ENCODE data around the gene TRAF4.

TRAF4 gene

GRCh38 chr17:28744104-28744971 lies 527 bp downstream of the TRAF4 start:
- peak; percentile 77 for DNase-seq (ENCODE audit: extremely low read depth, insufficient read length)
- no peak for TF ChIP-seq CTCF (IDR thresholded peaks at IDR 0.05; ENCODE audit: insufficient read depth, low read length, poor library complexity, severe bottlenecking)
- Histone ChIP-seq H3K4me3 (replicated peaks; ENCODE audit: low read depth, low read length) (peak overlapping the region; percentile 72), H3K36me3 (ENCODE audit: control insufficient read depth, insufficient read depth, low read length) (peaks cover 38% of the 10 kb centered on the region), H3K27me3 (replicated peaks; ENCODE audit: control insufficient read depth, insufficient read depth, low read length) (no peaks in the 10 kb centered on the region)

GRCh38 chr17:28744972-28745785 lies 1.4 kb downstream of the TRAF4 start:
- H3K4me3 ChIP-seq (replicated peaks; ENCODE audit: low read depth, low read length): peak overlapping the region; percentile 72
- H3K27me3 ChIP-seq (replicated peaks; ENCODE audit: control insufficient read depth, insufficient read depth, low read length): no peaks in the 10 kb centered on the region
- TF ChIP-seq CTCF (IDR thresholded peaks at IDR 0.05; ENCODE audit: insufficient read depth, low read length, poor library complexity, severe bottlenecking): no peak
- peak; percentile 55 for DNase-seq (ENCODE audit: extremely low read depth, insufficient read length)
- peaks cover 40% of the 10 kb centered on the region for H3K36me3 ChIP-seq (ENCODE audit: control insufficient read depth, insufficient read depth, low read length)

- TF ChIP-seq CTCF (IDR thresholded peaks at IDR 0.05; ENCODE audit: insufficient read depth, low read length, poor library complexity, severe bottlenecking): no peak
- no peak for DNase-seq (ENCODE audit: extremely low read depth, insufficient read length)
- Histone ChIP-seq H3K36me3 (ENCODE audit: control insufficient read depth, insufficient read depth, low read length) (peaks cover 46% of the 10 kb centered on the region), H3K27me3 (replicated peaks; ENCODE audit: control insufficient read depth, insufficient read depth, low read length) (no peaks in the 10 kb centered on the region), H3K4me3 (replicated peaks; ENCODE audit: low read depth, low read length) (peak overlapping the region; percentile 72)
These were observed 2.1 kb downstream of the TRAF4 start for GRCh38 chr17:28745786-28746411.

- Histone ChIP-seq H3K36me3 (ENCODE audit: control insufficient read depth, insufficient read depth, low read length) (peaks cover 46% of the 10 kb centered on the region), H3K4me3 (replicated peaks; ENCODE audit: low read depth, low read length) (peak overlapping the region; percentile 72), H3K27me3 (replicated peaks; ENCODE audit: control insufficient read depth, insufficient read depth, low read length) (no peaks in the 10 kb centered on the region)
- no peak for TF ChIP-seq CTCF (IDR thresholded peaks at IDR 0.05; ENCODE audit: insufficient read depth, low read length, poor library complexity, severe bottlenecking)
- DNase-seq (ENCODE audit: extremely low read depth, insufficient read length): no peak
These were observed 2.8 kb downstream of the TRAF4 start for GRCh38 chr17:28746611-28747050.

- TF ChIP-seq CTCF (IDR thresholded peaks at IDR 0.05; ENCODE audit: insufficient read depth, low read length, poor library complexity, severe bottlenecking): no peak
- Histone ChIP-seq H3K36me3 (ENCODE audit: control insufficient read depth, insufficient read depth, low read length) (peaks cover 46% of the 10 kb centered on the region), H3K4me3 (replicated peaks; ENCODE audit: low read depth, low read length) (peak overlapping the region; percentile 72), H3K27me3 (replicated peaks; ENCODE audit: control insufficient read depth, insufficient read depth, low read length) (no peaks in the 10 kb centered on the region)
- DNase-seq (ENCODE audit: extremely low read depth, insufficient read length): no peak
These were observed 3.4 kb downstream of the TRAF4 start for GRCh38 chr17:28747051-28747691.

All from GM06990 (cell line).